Measurements from ENCODE around the gene MAP3K14.

The MAP3K14 gene

GRCh38 chr17:45287526-45288500 lies 29.0 kb downstream of the MAP3K14 start:
- Mint-ChIP-seq H3K36me3 (peaks cover 10% of the 10 kb centered on the region), H3K27ac (no peak overlapping the region), H3K4me1 (peaks cover 6% of the 10 kb centered on the region), H3K4me3 (no peak overlapping the region), H3K27me3 (no peaks in the 10 kb centered on the region), H3K9me3 (no peaks in the 10 kb centered on the region)

GRCh38 chr17:45286286-45286685 lies 30.5 kb downstream of the MAP3K14 start:
- Mint-ChIP-seq H3K27ac (peak overlapping the region; percentile 72), H3K36me3 (peaks cover 10% of the 10 kb centered on the region), H3K27me3 (no peaks in the 10 kb centered on the region), H3K9me3 (no peaks in the 10 kb centered on the region), H3K4me3 (no peak overlapping the region), H3K4me1 (no peaks in the 10 kb centered on the region)

- Mint-ChIP-seq H3K4me3 (no peak overlapping the region), H3K36me3 (peaks cover 13% of the 10 kb centered on the region), H3K27ac (peak overlapping the region; percentile 89), H3K9me3 (no peaks in the 10 kb centered on the region), H3K4me1 (no peaks in the 10 kb centered on the region), H3K27me3 (no peaks in the 10 kb centered on the region)
These were observed 32.4 kb downstream of the MAP3K14 start for GRCh38 chr17:45284176-45285140.

- peak overlapping the region; percentile 83 for H3K27ac Mint-ChIP-seq
- H3K36me3 Mint-ChIP-seq: peaks cover 12% of the 10 kb centered on the region
- H3K4me3 Mint-ChIP-seq: no peak overlapping the region
- H3K27me3 Mint-ChIP-seq: no peaks in the 10 kb centered on the region
- peaks cover 3% of the 10 kb centered on the region for H3K4me1 Mint-ChIP-seq
- no peaks in the 10 kb centered on the region for H3K9me3 Mint-ChIP-seq
These were observed 33.1 kb downstream of the MAP3K14 start for GRCh38 chr17:45283711-45284110.

GRCh38 chr17:45282683-45283644 lies 33.9 kb downstream of the MAP3K14 start:
- H3K4me1 Mint-ChIP-seq: peaks cover 3% of the 10 kb centered on the region
- H3K4me3 Mint-ChIP-seq: no peak overlapping the region
- no peaks in the 10 kb centered on the region for H3K9me3 Mint-ChIP-seq
- peaks cover 11% of the 10 kb centered on the region for H3K36me3 Mint-ChIP-seq
- H3K27me3 Mint-ChIP-seq: no peaks in the 10 kb centered on the region
- peak overlapping the region; percentile 53 for H3K27ac Mint-ChIP-seq

GRCh38 chr17:45279898-45280297 lies 36.9 kb downstream of the MAP3K14 start:
- Mint-ChIP-seq H3K4me3 (no peak overlapping the region), H3K36me3 (peaks cover 9% of the 10 kb centered on the region), H3K4me1 (peaks cover 11% of the 10 kb centered on the region), H3K27me3 (no peaks in the 10 kb centered on the region), H3K9me3 (no peaks in the 10 kb centered on the region), H3K27ac (peak overlapping the region; percentile 70)

GRCh38 chr17:45277992-45278391 lies 38.8 kb downstream of the MAP3K14 start:
- peaks cover 11% of the 10 kb centered on the region for H3K4me1 Mint-ChIP-seq
- no peak overlapping the region for H3K4me3 Mint-ChIP-seq
- H3K9me3 Mint-ChIP-seq: no peaks in the 10 kb centered on the region
- no peak overlapping the region for H3K27ac Mint-ChIP-seq
- peaks cover 8% of the 10 kb centered on the region for H3K36me3 Mint-ChIP-seq
- no peaks in the 10 kb centered on the region for H3K27me3 Mint-ChIP-seq

GRCh38 chr17:45277216-45277849 lies 39.5 kb downstream of the MAP3K14 start:
- Mint-ChIP-seq H3K27me3 (no peaks in the 10 kb centered on the region), H3K36me3 (peaks cover 8% of the 10 kb centered on the region), H3K4me1 (peaks cover 11% of the 10 kb centered on the region), H3K9me3 (no peaks in the 10 kb centered on the region), H3K4me3 (no peak overlapping the region), H3K27ac (peak overlapping the region; percentile 53)

- no peaks in the 10 kb centered on the region for H3K9me3 Mint-ChIP-seq
- no peaks in the 10 kb centered on the region for H3K27me3 Mint-ChIP-seq
- H3K4me1 Mint-ChIP-seq: peaks cover 12% of the 10 kb centered on the region
- peaks cover 8% of the 10 kb centered on the region for H3K36me3 Mint-ChIP-seq
- H3K27ac Mint-ChIP-seq: no peak overlapping the region
- H3K4me3 Mint-ChIP-seq: no peak overlapping the region
These were observed 40.8 kb downstream of the MAP3K14 start for GRCh38 chr17:45276031-45276430.

- peaks cover 24% of the 10 kb centered on the region for H3K4me1 Mint-ChIP-seq
- peaks cover 8% of the 10 kb centered on the region for H3K36me3 Mint-ChIP-seq
- H3K27me3 Mint-ChIP-seq: no peaks in the 10 kb centered on the region
- no peak overlapping the region for H3K27ac Mint-ChIP-seq
- no peak overlapping the region for H3K4me3 Mint-ChIP-seq
- H3K9me3 Mint-ChIP-seq: no peaks in the 10 kb centered on the region
These were observed 42.8 kb downstream of the MAP3K14 start for GRCh38 chr17:45274033-45274432.

GRCh38 chr17:45273551-45273957 lies 43.3 kb downstream of the MAP3K14 start:
- no peaks in the 10 kb centered on the region for H3K27me3 Mint-ChIP-seq
- peaks cover 6% of the 10 kb centered on the region for H3K36me3 Mint-ChIP-seq
- H3K4me3 Mint-ChIP-seq: no peak overlapping the region
- H3K27ac Mint-ChIP-seq: no peak overlapping the region
- H3K4me1 Mint-ChIP-seq: peaks cover 21% of the 10 kb centered on the region
- H3K9me3 Mint-ChIP-seq: no peaks in the 10 kb centered on the region

- Mint-ChIP-seq H3K27ac (no peak overlapping the region), H3K4me1 (peaks cover 13% of the 10 kb centered on the region), H3K27me3 (no peaks in the 10 kb centered on the region), H3K4me3 (no peak overlapping the region), H3K36me3 (peaks cover 8% of the 10 kb centered on the region), H3K9me3 (no peaks in the 10 kb centered on the region)
These were observed 45.2 kb downstream of the MAP3K14 start for GRCh38 chr17:45271603-45272002.

- H3K4me3 Mint-ChIP-seq: no peak overlapping the region
- H3K9me3 Mint-ChIP-seq: no peaks in the 10 kb centered on the region
- peaks cover 8% of the 10 kb centered on the region for H3K36me3 Mint-ChIP-seq
- peak overlapping the region; percentile 30 for H3K27ac Mint-ChIP-seq
- peaks cover 13% of the 10 kb centered on the region for H3K4me1 Mint-ChIP-seq
- H3K27me3 Mint-ChIP-seq: no peaks in the 10 kb centered on the region
These were observed 45.9 kb downstream of the MAP3K14 start for GRCh38 chr17:45270828-45271418.

- Mint-ChIP-seq H3K27ac (peak overlapping the region; percentile 68), H3K9me3 (no peaks in the 10 kb centered on the region), H3K4me1 (peaks cover 13% of the 10 kb centered on the region), H3K36me3 (peaks cover 8% of the 10 kb centered on the region), H3K27me3 (no peaks in the 10 kb centered on the region), H3K4me3 (no peak overlapping the region)
These were observed 46.9 kb downstream of the MAP3K14 start for GRCh38 chr17:45269912-45270311.
